Measurements from ENCODE around the gene UBASH3B.

The UBASH3B gene

GRCh38 chr11:122776546-122776945 lies 121.0 kb downstream of the UBASH3B start:
- no peak for TF ChIP-seq CTCF (IDR thresholded peaks at IDR 0.05; ENCODE audit: low read depth, low read length)
- no peak for DNase-seq (ENCODE audit: extremely low read depth, low read depth)

GRCh38 chr11:122777343-122777742 lies 121.8 kb downstream of the UBASH3B start:
- DNase-seq (ENCODE audit: extremely low read depth, low read depth) = no peak
- TF ChIP-seq CTCF (IDR thresholded peaks at IDR 0.05; ENCODE audit: low read depth, low read length) = no peak

GRCh38 chr11:122778148-122778547 lies 122.6 kb downstream of the UBASH3B start:
- no peak for TF ChIP-seq CTCF (IDR thresholded peaks at IDR 0.05; ENCODE audit: low read depth, low read length)
- no peak for DNase-seq (ENCODE audit: extremely low read depth, low read depth)

GRCh38 chr11:122779047-122779629 lies 123.6 kb downstream of the UBASH3B start:
- no peak for DNase-seq (ENCODE audit: extremely low read depth, low read depth)
- TF ChIP-seq CTCF (IDR thresholded peaks at IDR 0.05; ENCODE audit: low read depth, low read length) = no peak

GRCh38 chr11:122780296-122780949 lies 124.9 kb downstream of the UBASH3B start:
- DNase-seq (ENCODE audit: extremely low read depth, low read depth) = no peak

GRCh38 chr11:122781378-122782195 lies 126.1 kb downstream of the UBASH3B start:
- peak; percentile 76 for DNase-seq (ENCODE audit: extremely low read depth, low read depth)
- TF ChIP-seq CTCF (IDR thresholded peaks at IDR 0.05; ENCODE audit: low read depth, low read length) = peak; percentile 96

More at GRCh38 chr11:122780296-122780949, 124.9 kb downstream of the UBASH3B start:
- no peak for TF ChIP-seq CTCF (IDR thresholded peaks at IDR 0.05; ENCODE audit: low read depth, low read length)

- no peak for TF ChIP-seq CTCF (IDR thresholded peaks at IDR 0.05; ENCODE audit: low read depth, low read length)
- DNase-seq (ENCODE audit: extremely low read depth, low read depth) = no peak
Measured at GRCh38 chr11:122782222-122782621, 126.7 kb downstream of the UBASH3B start.
